Activated T-cell treated with anti-CD3 and anti-CD28 coated beads for 4 hours (primary cell): Measurements from ENCODE around the gene SSBP4.

Source experiments
- DNase-seq: peaks from one replicate; pipeline ENCODE4 v3.0.0-alpha.2; 2020

The SSBP4 gene

DNA sequence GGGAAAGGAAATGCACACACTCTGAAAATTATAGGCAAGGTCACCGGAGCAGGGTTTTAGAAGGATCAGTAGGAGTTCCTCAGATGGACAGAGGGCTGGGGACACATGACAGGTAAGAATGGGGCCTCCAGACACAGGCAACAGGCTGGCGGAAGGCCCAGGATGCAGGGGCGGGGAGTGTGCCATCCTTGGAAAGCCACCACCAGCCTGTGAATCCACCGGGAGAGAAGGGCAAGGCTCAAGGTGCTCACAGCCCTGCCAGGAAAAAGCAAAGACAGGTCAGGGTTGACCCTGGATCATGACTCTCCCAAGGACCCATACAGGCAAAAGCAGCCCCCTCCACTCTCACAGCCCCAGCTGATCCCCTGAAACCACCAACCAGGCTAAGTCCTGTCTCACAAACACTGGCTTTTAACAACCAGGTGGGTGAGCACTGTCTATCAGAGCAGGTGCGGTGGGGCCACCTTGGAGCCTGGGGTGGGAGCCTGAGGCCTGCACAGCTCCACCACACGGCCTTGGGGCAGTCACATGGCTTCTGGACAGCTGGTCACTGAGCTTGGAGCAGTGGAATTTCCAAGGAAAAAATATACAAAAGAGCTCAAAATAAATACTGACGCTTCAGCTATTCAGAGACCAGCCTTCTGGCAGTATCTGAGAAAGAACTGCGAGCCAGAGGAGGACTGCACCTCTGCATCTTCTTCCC, 54.0 kb downstream of the SSBP4 start:
- no peak for DNase-seq

DNA sequence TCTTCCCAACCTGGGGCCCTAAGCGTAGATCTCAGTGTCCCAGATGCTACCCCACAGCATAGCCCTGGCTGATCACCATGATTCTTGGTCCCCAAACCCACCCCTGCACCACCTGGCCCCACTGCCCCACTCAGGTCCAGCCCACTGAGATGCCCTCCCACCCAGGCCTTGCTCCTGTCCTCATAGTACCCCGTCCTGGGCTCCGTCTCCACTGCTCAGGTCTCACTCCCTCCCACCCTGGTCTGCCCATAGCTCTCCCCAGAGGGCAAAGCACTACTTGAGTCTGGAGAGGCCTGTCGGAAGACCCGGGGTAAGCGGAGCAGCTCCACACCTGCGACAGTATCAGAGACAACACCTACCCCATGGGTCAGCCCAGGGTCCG, 54.5 kb downstream of the SSBP4 start:
- no peak for DNase-seq

DNA sequence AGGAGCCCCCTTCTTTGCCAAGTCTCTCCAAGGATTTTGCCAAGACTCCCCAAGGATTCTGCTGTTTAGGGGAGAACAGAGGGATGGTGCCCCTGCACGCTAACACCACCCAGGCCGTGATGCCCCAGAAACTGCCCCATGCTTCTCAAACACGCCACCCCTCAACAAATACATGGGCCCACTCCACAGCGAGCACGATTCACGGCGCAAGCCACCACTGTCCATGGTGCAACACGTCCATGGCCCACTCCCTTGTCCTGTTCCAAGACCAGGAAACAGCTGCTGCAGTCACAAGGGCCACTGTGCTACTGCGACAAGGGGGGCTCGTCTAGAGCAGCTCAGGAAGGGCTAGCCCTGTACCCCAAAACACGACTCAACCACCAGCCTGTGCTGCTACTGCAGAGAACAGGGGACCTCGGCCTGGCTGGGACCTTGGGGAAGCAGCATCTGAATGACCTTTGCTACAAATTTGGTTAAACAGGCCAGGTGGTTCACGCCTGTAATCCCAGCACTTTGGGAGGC, 55.2 kb downstream of the SSBP4 start:
- DNase-seq: no peak

DNA sequence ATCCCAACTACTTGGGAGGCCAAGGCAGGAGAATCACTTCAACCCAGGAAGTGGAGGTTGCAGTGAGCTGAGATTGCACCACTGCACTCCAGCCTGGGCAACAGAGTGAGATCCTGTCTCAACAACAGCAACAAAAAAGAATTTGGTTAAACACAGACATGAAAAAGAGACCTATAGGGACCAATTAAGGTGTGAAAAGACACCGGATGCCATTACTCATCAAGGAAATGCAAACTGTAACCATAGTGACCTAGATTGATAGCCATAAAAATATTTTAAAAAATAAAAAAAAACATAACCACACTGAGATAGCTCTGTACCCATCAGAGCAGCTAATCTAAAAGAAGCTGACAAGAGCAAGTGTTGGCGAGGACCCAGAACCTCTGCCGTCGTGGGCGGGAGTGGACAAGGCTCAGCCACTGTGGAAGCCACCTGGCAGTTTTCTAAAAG, 55.8 kb downstream of the SSBP4 start:
- DNase-seq: no peak

DNA sequence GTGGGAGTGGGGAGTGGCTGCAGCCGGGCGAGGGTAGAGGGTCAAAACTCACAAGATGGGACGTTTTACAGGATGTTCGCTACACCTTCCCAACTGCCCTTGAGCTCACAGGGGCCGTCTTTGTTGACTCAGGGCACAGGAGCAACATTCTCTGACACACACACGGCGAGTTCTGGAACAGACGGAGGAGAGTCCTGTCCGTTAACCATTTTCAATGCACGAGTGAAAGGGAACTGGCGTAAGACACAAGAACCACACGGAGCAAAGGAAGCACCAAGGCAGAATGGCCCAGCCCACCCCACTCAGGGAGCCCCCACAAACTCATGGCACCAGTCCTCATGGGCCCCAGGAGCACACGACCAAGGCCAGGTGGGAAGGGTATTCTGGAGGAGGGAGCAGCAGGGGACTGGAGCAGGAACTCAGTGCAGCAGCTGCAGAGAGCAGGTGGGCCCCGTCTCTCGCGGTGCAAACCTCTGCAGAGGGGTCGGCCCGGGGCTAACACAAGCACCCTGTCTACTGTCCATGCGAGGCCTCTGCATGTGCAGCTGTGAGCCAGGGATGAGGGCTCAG, 56.6 kb downstream of the SSBP4 start:
- no peak for DNase-seq

DNA sequence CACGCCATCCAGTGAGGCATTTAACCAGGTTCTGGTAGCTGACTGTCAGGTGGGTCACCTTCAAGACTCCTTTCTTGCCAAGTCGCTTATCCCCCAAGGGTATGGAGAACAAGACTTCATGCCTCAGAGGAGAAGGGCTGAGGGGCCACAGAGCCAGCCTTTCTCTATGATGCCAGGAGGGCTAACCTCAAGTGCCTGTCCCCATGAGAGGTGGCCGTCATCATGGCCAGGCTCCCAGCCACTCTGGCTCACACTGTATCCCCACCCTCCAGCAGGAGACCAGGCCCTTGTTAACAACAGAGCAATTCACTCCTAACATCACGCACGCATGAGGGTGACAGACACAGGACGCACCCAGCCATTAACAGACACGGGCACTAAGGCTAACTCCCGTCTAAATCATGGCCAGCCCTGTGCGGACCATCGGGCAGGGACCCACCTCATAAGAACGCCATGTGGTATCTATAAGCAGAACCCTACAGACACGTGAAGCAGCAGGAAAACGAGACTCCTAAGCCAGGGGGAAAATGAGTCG, 57.4 kb downstream of the SSBP4 start:
- DNase-seq: no peak

DNA sequence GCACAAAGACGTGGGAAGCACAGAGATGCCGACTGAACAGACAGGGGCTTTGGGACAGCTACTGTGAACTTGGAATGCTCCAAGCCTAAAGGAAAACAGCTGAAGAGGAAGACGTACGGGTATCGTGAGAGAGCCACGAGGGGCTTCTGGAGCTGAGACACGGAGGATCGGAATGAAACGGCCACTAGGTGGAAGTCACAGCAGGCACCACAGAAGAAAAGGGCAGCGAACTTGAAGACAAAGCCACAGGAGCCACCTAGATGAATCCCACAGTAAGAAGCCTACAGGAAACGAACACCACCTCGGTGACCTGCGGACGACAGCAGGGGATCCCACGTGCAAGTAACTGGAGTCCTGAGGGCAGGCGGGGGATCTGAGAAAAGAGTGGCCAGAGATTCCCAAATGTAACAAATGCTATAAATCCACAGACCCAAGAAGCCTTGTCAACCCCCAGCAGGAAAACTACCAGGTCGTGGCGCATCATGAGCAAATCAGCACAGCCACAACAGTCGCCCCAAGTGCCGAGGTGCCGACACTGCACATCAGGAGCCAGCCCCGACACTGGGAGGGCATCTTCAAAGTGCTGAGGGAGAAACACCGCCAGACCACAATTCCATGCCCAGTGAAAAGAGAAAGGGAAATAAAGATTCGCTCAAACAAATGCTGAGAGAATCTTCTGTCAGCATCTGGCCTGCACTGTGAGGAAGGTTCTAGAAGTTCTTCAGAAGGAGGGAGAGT, 58.0 kb downstream of the SSBP4 start:
- DNase-seq: no peak

DNA sequence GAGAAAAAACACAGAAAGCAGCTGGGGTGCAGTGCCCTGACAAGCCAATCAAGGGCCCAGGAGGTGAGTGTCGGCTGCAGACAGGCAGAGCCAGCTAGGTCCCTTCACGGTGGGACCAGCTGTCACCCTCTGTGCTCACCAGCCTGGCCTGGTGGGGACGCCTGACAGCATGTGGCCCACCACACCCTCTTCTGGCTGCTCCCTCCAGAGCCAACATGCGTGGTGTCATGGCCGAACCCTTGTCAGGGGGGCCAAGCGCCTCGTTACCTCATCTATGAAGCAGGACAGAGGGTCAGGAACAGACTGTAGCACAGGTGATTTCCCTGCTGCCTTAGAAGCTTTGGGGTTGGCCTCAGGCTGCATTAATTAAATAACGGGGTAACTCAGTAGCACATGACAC, 58.8 kb downstream of the SSBP4 start:
- no peak for DNase-seq

DNA sequence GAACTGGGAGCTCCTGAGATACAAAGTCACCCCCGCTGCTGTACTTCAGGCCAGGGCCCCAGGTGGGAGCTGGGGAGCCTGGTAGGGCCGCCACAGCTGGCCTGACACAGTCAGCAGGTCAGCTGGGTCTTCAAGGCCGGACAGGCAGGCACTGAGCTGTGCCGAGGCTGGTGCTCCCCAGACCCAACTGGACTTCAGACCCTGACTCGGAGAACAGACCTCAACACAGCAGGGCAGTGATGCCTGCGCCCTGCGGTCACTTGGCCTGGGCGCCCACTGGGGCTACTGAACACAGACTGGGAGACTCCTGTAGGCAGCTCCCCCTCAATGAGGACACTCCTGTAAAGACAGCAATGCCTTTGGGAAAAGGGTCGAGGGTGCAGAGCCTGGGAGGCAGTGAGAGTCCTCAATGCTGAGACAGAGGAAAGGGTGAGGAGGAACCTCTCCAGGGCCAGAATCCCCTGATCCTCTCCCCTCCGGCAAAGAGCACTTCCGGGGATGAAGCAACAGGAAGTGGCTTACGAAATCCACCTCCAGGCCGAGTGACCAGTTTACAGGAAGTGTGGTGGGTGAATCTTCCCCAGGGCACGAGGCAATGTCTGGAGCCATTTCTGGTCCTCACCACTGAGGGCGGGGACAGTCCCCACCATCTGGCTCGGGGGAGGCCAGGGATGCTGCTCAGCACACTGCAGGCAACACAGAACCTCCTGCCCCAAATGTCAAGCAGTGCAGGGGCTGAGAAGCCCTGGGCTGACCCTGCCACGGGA, 59.5 kb downstream of the SSBP4 start:
- peak; percentile 14 for DNase-seq

DNA sequence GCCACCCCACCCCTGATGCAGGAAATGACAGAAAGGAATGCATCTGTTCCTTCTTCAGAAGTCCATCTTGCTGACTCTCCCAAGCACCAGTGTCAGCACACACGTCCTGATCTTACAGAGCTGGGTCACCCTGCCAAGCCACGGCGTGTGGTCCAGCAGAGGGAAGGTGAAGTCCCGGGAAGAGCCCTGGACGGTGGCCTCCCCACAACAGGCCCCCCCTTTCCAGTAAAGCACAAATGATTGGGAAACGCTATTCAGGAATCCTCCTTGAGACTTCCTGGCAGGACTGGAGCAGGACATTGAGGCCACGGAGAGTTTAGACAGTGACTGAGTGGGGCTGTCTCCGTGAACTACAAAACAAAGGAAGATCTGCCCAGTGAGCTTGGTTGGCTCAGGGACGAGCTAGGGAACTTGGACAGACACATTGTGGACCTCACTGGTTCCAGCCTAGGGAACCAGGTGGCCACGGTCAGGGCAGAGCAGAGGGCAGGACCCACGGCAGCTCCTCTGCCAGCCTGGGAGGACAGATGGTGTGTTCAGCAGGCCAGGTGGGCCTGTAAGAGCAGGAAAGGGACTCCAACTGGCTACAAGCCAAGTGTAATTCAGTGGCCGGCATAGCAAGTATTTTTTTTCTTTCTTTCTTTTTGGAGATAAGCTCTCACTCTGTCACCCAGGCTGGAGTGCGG, 61.0 kb downstream of the SSBP4 start:
- DNase-seq: no peak

DNA sequence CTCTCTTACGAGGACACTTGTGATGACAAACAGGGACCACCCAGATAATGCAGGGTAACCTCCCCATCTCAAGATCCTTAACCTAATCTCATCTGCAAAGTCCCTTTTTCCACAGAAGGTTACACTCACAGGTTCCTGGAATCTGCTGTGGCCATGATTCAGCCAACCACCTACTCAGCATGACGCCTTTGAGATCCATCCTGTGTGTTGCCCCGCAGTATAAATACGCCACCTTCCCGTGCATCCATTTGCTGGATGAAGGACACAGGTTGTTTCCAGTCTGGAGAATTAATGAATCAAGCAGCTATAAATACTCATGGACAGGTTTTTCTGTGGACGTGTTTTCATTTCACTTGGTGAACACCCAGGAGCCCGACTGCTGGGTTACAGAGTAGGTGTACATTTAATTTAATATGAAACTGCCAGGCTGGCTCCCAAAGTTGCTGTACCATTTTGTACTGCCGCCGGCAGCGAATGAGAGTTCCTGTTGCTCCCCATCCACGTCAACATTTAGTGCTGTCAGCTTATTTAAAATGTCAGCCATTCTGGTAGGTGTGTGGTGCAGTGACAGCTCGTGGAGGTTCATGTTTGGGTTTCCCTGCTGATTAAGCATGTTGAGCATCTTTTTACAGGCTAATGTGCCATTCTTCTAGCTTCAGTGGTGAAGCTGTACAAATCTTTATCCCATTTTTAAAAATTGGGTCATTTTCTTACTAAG, 62.5 kb downstream of the SSBP4 start:
- no peak for DNase-seq

DNA sequence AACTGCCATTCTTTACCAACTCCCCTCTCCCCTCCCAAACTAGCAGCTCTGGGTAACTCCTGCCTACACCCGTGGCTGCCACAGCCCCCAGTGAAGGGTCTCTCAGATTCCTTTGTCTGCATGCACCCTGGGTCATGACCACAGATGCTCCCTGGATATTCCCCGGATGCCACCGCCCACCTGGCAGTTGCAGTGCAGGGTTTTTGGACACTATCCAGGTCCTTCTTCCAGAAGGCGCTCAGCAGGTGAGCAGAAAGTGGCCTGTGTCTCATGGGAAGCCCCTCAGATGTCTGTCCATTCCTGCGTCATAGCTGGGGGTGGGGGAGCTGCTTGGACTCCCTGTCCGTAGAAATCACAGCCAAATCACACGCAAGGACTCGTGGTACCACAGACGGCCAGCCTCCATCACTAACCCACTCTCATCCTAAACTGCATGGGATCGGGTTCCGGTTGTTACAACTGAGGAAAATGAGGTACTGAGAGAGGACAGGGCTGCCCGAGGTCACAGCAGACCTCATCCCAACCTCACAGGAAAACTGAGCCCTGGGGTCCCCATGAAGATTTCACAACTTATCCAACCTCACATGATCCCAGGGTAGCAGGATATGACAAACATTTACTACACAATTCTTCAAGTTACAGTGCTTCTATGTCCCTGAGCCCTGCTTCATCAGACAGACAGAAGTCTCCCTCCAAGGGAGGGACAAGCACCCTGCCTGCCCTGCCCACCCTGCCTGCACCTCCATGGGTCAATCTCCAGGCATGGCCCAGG, 64.1 kb downstream of the SSBP4 start:
- DNase-seq: no peak
